Panc1 (cell line): Measurements from ENCODE around the gene POLR3GL. TPM values are rescaled to one million over a fixed set of nuclear protein-coding genes. Genes with fewer than 3 reads are reported as not detected.
"Not testable (repeated sequence)": the region's sequence is repeated elsewhere in the genome, so short reads cannot be mapped to it uniquely, and the experiment has no call there.

Experiments used
- ATAC-seq: fragments of 200-7000 bp; cut with Tn5 transposase; 2 replicates; pipeline ENCODE4 v1.9.1; 2020; ENCODE audit warnings: mild to moderate bottlenecking, moderate library complexity
- BruUV-seq: library from RNA; stranded (reverse); fragments of 400-500 nt; replicated peaks from 2 replicates; lab custom pipeline; 2021; lab: Mats Ljungman, UMichigan
- CTCF ChIA-PET: fragments of 300-600 bp; sonication (Branson Sonifier 250); formaldehyde crosslinking; loops from one replicate; lab custom pipeline; 2022; ENCODE audit warnings: antibody characterized with exemption; lab: Charles Lee
- POLR2A ChIA-PET: fragments of 300-600 bp; sonication (Branson Sonifier 250); formaldehyde crosslinking; loops from one replicate; lab custom pipeline; 2022; ENCODE audit warnings: antibody characterized with exemption; lab: Charles Lee
- DNase-seq: peaks from one replicate; pipeline ENCODE4 v3.0.0-alpha.2; 2010; ENCODE audit warnings: low read depth, low spot score
- H3K27ac ChIP-seq: 2 replicates; pipeline ENCODE4 v1.5.1; 2011; ENCODE audit warnings: mild to moderate bottlenecking, low read length, inconsistent platforms
- H3K27me3 ChIP-seq: fragments of 200-500 bp; sonication (Bioruptor generic); 2 replicates; pipeline ENCODE4 v1.6.0; 2014; ENCODE audit warnings: low read length, inconsistent platforms; ENCODE audit not compliant: control insufficient read depth, insufficient read depth
- H3K36me3 ChIP-seq: fragments of 200-500 bp; sonication (Bioruptor generic); 2 replicates; pipeline ENCODE4 v1.5.1; 2014; ENCODE audit warnings: inconsistent platforms, mild to moderate bottlenecking, low read length, moderate library complexity; ENCODE audit not compliant: control insufficient read depth, insufficient read depth
- H3K4me1 ChIP-seq: 2 replicates; pipeline ENCODE4 v1.5.1; 2011; ENCODE audit warnings: inconsistent platforms, mild to moderate bottlenecking, low read length, moderate library complexity; ENCODE audit not compliant: control insufficient read depth, insufficient read depth
- H3K4me3 ChIP-seq, 2 experiments: 2 replicates each; pipeline ENCODE4 v1.5.1; 2011 to 2012; ENCODE audit warnings: low read depth in 2 of 2, low read length in 2 of 2, mild to moderate bottlenecking in 2 of 2, inconsistent platforms in 1 of 2, moderate library complexity in 1 of 2
- H3K9me3 ChIP-seq: fragments of 200-500 bp; sonication (Bioruptor generic); 2 replicates; pipeline ENCODE4 v1.5.1; 2014; ENCODE audit warnings: low read depth, mild to moderate bottlenecking, inconsistent platforms, low read length, moderate library complexity; ENCODE audit not compliant: control insufficient read depth, insufficient read depth
- CTCF ChIP-seq: fragments of 450-650 bp; IDR thresholded peaks from 2 replicates; pipeline ENCODE4 v1.5.1; 2017; ENCODE audit warnings: mild to moderate bottlenecking
- POLR2AphosphoS5 ChIP-seq: IDR thresholded peaks from 2 replicates; pipeline ENCODE4 v1.6.1; 2012; ENCODE audit warnings: mild to moderate bottlenecking, low read depth, low read length, moderate library complexity
- REST ChIP-seq, 2 experiments: IDR thresholded peaks; 2 replicates each; pipeline ENCODE4 v1.6.1; 2011 to 2012; ENCODE audit warnings: low read depth in 2 of 2, control low read depth in 1 of 2, low read length in 1 of 2, mild to moderate bottlenecking in 1 of 2, moderate library complexity in 1 of 2; ENCODE audit not compliant: insufficient read depth in 1 of 2
- SIN3A ChIP-seq: IDR thresholded peaks from 2 replicates; pipeline ENCODE4 v1.6.1; 2012; ENCODE audit warnings: low read depth, mild to moderate bottlenecking, low read length, moderate library complexity, borderline replicate concordance; ENCODE audit not compliant: insufficient read depth
- TCF7L2 ChIP-seq: IDR thresholded peaks from 2 replicates; pipeline ENCODE4 v1.6.1; 2011; ENCODE audit warnings: mild to moderate bottlenecking, low read depth, low read length, inconsistent platforms
- in situ Hi-C: cut with HindIII; loops from 2 replicates; pipeline ENCODE4 v1.10.0; 2016; ENCODE audit warnings: low sequenced_read_pairs, low pct_unique_long_range_greater_than_20kb
- intact Hi-C: fragments of 100-400 bp; cut with micrococcal nuclease; formaldehyde crosslinking; loops from one replicate; pipeline ENCODE4 v1.10.0; 2022; ENCODE audit not compliant: unreplicated experiment
- total RNA-seq: library from RNA; stranded (reverse); gene quantifications from one replicate; pipeline ENCODE4 v1.2.1, GENCODE V29; 2021; ENCODE audit not compliant: unreplicated experiment

Gene POLR3GL
- total RNA-seq, 1 experiment from 2014 or later: 14.9 TPM

GRCh38 chr1:145932522-145933009, 31.9 kb upstream of the POLR3GL start:
- DNase-seq, H3K4me1 ChIP-seq, H3K27ac ChIP-seq, intact Hi-C loops, BruUV-seq, H3K4me3 ChIP-seq, H3K27me3 ChIP-seq, CTCF ChIA-PET, ATAC-seq, in situ Hi-C loops, H3K9me3 ChIP-seq: not testable (repeated sequence)
- POLR2A ChIA-PET: interaction anchor here (0.7 kb wide), 1 partner anchor 39 kb away, joined by 4 read pairs; no protein-coding TSS in a partner anchor
- peaks cover 12% of the 10 kb centered on the region for H3K36me3 ChIP-seq

- no peak overlapping the region for H3K27ac ChIP-seq
- intact Hi-C loops: no loop called here
- H3K4me1 ChIP-seq: no peaks in the 10 kb centered on the region
- ChIA-PET CTCF (no interaction called here), POLR2A (no interaction called here)
- TF ChIP-seq TCF7L2: no peak
- no TSS peak for BruUV-seq
- no peak overlapping the region for H3K4me3 ChIP-seq
- peaks cover 11% of the 10 kb centered on the region for H3K36me3 ChIP-seq
- DNase-seq (no peak), ATAC-seq (no peak)
- no peaks in the 10 kb centered on the region for H3K27me3 ChIP-seq
- no peaks in the 10 kb centered on the region for H3K9me3 ChIP-seq
- in situ Hi-C loops: no loop called here
Measured at GRCh38 chr1:145935708-145936107, 28.8 kb upstream of the POLR3GL start.

GRCh38 chr1:145936247-145936646, 28.2 kb upstream of the POLR3GL start:
- peaks cover 11% of the 10 kb centered on the region for H3K36me3 ChIP-seq
- H3K4me3 ChIP-seq: no peak overlapping the region
- no peaks in the 10 kb centered on the region for H3K27me3 ChIP-seq
- BruUV-seq: no TSS peak
- ChIA-PET POLR2A (no interaction called here), CTCF (no interaction called here)
- ATAC-seq (0 out of 2 replicates have a peak, but pooled peaks have one; percentile 26), DNase-seq (no peak)
- intact Hi-C loops: no loop called here
- no peak for TF ChIP-seq SIN3A
- no peak for TF ChIP-seq POLR2AphosphoS5
- TF ChIP-seq REST (IDR thresholded peaks at IDR 0.05; ENCODE audit: insufficient read depth in 1 of 2, low read depth in 2 of 2, low read length in 1 of 2): no peak
- no peak for TF ChIP-seq TCF7L2
- TF ChIP-seq CTCF: no peak
- in situ Hi-C loops: no loop called here
- no peaks in the 10 kb centered on the region for H3K9me3 ChIP-seq
- H3K27ac ChIP-seq: no peak overlapping the region
- no peaks in the 10 kb centered on the region for H3K4me1 ChIP-seq
